Endothelial cell of umbilical vein (primary cell): ENCODE results near the gene SSRP1.

Experiments used
- CTCF ChIP-seq, 2 donors: IDR thresholded peaks; 1 replicate in 1 of 2; 2 replicates in 1 of 2; pipeline ENCODE4 v1.5.1; 2011; ENCODE audit warnings: low read length in 2 of 2, mild to moderate bottlenecking in 2 of 2, moderate library complexity in 2 of 2, control low read depth in 1 of 2, inconsistent platforms in 1 of 2, low read depth in 1 of 2; ENCODE audit not compliant: insufficient read depth in 1 of 2; ENCODE audit errors: extremely low read depth in 1 of 2
- EZH2 ChIP-seq: IDR thresholded peaks from 2 replicates; pipeline ENCODE4 v1.6.1; 2012; ENCODE audit warnings: borderline replicate concordance, low read depth, mild to moderate bottlenecking, moderate library complexity, low read length, inconsistent platforms; ENCODE audit not compliant: severe bottlenecking
- FOS ChIP-seq: IDR thresholded peaks from 2 replicates; pipeline ENCODE4 v1.6.1; 2011; ENCODE audit warnings: mild to moderate bottlenecking, low read length, moderate library complexity, borderline replicate concordance; ENCODE audit not compliant: insufficient read depth
- GATA2 ChIP-seq: IDR thresholded peaks from 2 replicates; pipeline ENCODE4 v1.7.0; 2011; ENCODE audit warnings: low read depth, mild to moderate bottlenecking, moderate library complexity, mixed read lengths, low read length; ENCODE audit not compliant: insufficient read length, insufficient read depth
- MAX ChIP-seq: IDR thresholded peaks from 2 replicates; pipeline ENCODE4 v1.6.1; 2011; ENCODE audit not compliant: insufficient read depth, insufficient read length
- POLR2A ChIP-seq: IDR thresholded peaks from 2 replicates; pipeline ENCODE4 v1.6.1; 2012; ENCODE audit warnings: low read depth, mild to moderate bottlenecking, control low read depth, low read length
- POLR2AphosphoS5 ChIP-seq: IDR thresholded peaks from 2 replicates; pipeline ENCODE4 v1.6.1; 2012; ENCODE audit warnings: low read depth, mild to moderate bottlenecking, control low read depth, low read length, moderate library complexity; ENCODE audit not compliant: insufficient read depth

GRCh38 chr11:57301711-57302423 lies 33.8 kb downstream of the SSRP1 start:
- TF ChIP-seq POLR2AphosphoS5 (no peak), CTCF (IDR thresholded peaks at IDR 0.05; ENCODE audit: extremely low read depth in 1 of 2, insufficient read depth in 1 of 2, low read depth in 1 of 2, low read length in 2 of 2) (no peak), EZH2 (no peak), MAX (no peak), POLR2A (no peak), GATA2 (no peak), FOS (no peak)
